GM15510 (cell line): ENCODE measurements around the gene DHRS13.

Experiments
- POLR2A ChIP-seq: IDR thresholded peaks from 3 replicates; pipeline ENCODE4 v1.6.1; 2011; ENCODE audit warnings: borderline replicate concordance; ENCODE audit not compliant: insufficient read length; ENCODE audit errors: extremely low read depth

The DHRS13 gene

DNA sequence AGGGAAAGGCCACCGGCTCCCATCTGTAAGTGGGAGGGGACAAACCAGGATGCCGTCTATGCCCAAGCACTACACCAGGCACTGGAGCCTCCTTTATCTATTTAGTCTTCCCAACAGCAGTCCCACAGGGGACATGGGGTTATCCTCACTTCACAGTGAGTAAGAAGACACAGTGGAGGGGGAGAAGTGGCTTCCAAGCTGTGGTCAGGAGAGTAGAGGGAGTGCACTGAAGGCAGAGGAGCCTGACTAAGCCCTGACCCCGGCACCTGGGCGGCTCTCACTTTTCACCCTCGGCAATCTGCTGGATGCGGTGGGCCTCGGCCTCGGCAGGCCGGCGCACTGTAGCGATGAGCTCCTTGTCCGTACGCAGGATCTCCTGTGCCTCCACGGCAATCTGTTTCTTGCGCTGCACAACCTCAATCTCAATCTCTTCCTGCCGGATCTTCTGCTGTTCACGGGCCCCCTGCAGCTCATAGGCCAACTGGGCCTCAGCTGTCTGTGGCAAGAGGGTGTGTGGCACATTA, 21.3 kb downstream of the DHRS13 start:
- no peak for TF ChIP-seq POLR2A

DNA sequence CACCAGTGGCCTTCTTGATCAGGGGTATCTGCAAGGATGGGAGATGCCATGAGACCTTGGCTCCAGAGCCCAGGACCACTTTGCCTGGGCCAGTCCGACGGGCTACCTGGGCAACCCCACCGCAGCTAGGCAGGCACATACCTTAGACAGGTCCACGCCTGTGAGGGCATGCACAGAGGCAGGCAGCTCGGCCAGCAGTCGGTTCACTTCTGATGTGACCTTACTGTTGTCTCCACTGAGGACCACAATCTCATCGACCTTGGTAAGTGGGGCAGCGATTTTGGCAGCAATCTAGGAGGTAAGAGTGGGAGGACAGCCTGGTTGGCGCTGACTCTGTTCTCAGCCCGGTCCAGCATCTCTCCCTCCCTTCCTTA, 22.3 kb downstream of the DHRS13 start:
- no peak for TF ChIP-seq POLR2A

DNA sequence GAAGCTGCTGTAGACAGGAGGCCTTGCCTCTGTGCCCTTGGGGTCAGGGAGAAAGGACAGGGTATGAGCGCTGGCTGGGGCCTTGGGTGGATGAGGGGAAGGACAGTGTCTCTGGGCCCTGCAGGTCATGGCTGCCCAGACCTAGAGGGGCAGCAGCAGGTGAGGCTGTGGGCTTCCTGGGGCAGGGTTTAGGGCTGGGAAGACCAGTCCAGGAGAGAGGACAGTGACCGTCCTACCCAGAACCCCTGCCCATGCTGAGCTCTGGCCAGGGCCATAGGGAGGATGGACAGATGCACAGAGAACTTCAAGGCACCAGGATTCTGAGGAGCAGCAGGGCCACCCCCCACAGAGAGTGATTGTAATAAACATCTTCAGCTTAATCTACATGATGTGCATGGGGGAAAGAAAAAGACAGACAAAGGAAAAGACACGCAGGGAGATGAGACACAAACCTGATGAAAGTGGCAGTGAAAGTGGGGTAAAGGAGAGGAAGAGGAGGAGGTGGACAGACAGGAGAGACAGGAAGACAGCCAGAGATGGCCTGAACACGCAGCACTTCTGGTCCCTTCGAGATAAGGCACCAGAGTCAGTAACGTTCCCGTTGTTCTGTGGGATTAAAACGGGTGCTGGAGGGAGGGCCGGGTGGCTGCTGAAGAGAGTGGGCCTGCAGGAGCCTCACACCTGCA, 22.9 kb downstream of the DHRS13 start:
- no peak for TF ChIP-seq POLR2A

DNA sequence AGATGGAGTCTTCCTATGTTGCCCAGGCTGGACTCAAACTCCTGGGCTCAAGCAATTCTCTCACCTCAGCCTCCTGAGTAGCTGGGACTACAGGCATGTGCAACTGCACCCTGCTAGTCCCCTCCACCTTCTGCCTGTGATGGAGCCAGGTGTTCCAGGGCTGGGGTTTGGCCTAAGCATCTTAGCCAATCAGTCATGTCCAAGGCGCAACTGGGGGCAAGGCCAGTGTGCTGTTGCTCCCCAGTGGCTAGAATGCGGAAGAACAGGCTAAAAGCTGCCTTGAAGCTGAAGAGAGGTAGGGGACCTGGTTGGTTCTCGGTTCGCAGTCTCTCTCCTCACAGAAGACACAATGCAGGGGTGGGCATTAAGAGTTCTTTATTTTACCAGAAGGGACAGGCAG, 23.9 kb downstream of the DHRS13 start:
- TF ChIP-seq POLR2A: no peak

DNA sequence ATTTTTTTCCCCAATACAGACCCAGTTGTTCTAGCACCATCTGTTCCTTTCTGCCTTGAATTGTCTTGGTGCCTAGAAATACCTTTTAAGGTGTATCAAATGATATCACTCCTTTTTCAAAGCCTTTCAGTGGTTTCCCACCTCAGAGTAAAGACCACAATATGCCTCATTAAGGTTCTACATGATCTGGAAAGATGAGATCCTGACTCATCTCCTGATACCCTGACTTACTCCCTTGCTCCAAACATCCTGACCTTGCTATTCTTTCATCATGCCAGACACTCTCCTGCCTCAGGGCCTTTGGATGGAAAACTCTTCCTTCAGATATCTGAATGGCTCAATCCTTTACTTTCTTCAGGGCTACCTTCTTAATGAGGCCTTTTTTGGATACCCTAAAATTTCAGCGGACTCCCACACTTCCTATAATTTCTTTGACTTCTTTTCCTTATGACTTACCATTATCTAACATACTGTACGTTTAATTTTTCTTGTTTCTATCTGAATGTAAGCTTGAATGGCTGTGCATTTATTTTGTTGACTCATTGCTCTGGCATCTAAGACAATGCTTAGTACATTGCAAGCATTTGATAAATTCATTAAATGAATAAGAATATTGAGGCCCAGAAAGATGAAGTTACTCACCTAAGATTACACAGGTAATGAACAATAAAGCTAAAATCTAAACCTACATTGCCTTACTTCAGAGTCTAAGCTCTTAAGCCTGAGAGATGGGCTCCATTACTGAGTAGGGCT, 24.5 kb downstream of the DHRS13 start:
- no peak for TF ChIP-seq POLR2A

DNA sequence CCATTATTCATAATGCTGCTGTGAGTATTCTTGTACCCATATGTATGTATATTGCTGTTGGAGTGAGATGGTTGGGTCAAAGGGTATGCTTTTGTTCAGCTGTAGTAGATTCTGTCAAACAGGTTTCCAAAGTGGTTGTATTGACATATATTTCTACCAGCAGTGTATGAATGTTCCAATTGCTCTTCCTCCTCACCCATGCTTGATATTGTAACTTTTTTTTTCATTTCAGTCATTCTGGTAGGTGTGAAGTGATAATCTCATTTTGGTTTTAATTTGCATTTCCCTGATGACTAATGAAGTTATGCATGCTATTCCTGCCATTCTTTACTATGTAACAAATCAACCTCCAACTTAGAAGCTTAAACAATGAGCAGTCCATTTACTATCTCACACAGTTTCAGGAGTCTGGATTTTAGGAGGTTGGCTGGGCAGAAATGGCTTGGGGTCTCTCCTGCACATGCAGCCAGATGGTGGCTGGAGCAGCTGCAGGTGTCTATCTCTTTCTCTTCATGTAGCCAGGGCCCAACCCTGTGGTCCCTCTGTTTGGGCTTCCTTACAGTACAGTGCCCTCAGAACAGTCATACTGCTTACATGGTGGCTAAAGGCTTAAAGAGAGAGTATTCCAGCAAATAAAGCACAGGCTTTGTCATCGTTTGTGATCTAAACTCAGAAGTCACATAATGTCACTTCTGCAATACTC, 26.9 kb downstream of the DHRS13 start:
- TF ChIP-seq POLR2A: no peak

DNA sequence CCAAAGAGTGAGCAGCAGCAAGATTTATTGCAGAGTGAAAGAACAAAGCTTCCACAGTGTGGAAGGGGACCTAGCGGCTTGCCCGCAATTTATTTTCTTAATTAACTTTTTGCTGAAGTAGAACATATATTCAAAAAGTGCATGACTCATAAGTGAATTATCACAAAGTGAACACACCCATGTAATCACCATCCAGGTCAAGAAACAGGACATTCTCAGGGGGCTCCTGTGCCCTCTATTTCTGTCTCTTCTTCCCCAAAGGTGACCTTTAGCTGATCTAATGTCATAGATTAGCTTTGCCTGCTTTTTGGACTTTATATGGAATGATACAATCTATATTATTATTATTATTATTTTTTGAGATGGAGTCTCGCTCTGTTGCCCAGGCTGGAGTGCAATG, 28.1 kb downstream of the DHRS13 start:
- no peak for TF ChIP-seq POLR2A

DNA sequence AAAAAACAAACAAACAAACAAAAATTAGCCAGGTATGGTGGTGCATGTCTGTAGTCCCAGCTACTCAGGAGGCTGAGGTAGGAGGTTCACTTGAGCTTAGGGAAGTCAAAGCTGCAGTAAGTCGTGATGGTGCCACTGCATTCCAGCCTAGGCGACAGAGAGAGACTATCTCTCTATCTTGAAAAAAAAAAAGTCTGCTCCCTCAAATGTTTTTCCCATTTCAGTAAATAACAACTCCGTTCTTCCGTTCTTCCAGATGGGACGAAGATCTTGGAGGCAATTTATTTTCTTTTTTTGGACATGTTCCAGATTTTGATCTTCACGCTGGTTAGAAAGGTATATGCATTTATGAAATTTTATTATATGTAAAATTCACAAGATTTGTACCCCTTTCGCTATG, 29.0 kb downstream of the DHRS13 start:
- no peak for TF ChIP-seq POLR2A

DNA sequence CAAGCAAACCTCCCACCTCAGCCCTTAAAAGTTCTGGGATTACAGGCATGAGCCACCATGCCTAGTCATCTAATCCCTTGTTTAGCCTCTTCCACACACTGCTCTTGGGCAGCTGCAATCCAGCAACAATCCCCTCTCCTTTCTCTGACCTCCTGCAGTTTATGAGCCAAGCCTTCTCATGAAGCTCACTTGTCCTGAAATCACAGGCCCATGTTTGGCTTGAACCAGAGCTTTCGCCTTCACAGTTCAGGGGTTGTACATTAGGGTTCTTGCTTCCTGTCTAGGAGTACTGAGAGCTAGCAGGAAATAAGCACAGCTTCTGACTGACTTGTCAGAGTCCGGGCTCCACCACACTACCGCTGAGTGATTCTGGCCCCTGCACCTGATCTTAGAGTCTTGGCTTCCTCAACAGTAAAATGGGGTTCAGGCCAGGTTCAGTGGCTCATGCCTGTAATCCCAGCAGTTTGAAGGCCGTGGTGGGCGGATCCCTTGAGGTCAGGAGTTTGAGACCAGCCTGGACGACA, 31.8 kb downstream of the DHRS13 start:
- peak; percentile 22 for TF ChIP-seq POLR2A

DNA sequence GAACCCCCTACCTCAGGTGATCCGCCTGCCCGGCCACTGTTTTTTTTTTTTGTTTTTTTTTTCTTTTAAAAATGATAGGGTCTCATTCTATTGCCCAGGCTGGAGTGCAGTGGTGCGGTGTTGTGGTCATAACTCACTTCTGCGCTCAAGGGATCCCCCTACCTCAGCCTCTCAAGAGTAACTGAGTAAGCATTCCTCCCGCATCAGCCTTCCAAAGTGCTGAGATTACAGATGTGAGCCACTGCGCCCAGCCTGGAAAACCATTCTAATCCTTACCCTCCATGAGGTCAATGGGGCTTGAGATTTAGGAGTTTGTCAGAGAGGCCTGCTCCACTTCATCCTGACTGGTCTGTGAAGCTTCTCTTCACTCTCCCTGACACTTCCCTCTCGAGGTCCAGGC, 35.6 kb downstream of the DHRS13 start:
- TF ChIP-seq POLR2A: no peak

DNA sequence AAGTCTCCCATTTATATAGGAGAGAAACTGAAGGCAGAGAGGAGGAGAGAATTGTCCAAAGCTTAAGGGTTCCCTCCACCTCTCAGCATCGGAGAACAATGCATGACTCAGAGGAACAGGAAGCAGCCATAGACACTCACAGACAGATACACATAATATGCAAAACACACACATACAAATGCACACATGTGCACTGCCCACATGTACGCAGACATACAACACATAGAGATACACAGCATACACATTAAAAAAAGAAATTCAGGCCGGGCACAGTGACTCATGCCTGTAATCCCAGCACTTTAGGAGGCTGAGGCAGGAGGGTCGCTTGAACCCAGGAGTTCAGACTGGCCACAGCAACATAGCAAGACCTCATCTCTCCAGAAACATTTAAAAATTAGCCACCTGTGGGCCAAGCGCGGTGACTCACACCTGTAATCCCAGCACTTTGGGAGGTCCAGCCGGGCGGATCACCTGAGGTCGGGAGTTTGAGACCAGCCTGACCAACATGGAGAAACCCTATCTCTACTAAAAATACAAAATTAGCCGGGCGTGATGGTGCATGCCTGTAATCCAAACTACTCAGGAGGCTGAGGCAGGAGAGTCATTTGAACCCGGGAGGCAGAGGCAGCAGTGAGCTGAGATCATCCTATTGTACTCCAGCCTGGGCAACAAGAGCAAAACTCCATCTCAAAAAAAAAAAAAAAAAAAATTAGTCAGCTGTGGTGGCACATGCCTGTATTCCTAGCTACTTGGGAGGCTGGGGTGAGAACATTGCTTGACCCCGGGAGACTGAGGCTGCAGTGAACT, 36.7 kb downstream of the DHRS13 start:
- no peak for TF ChIP-seq POLR2A

DNA sequence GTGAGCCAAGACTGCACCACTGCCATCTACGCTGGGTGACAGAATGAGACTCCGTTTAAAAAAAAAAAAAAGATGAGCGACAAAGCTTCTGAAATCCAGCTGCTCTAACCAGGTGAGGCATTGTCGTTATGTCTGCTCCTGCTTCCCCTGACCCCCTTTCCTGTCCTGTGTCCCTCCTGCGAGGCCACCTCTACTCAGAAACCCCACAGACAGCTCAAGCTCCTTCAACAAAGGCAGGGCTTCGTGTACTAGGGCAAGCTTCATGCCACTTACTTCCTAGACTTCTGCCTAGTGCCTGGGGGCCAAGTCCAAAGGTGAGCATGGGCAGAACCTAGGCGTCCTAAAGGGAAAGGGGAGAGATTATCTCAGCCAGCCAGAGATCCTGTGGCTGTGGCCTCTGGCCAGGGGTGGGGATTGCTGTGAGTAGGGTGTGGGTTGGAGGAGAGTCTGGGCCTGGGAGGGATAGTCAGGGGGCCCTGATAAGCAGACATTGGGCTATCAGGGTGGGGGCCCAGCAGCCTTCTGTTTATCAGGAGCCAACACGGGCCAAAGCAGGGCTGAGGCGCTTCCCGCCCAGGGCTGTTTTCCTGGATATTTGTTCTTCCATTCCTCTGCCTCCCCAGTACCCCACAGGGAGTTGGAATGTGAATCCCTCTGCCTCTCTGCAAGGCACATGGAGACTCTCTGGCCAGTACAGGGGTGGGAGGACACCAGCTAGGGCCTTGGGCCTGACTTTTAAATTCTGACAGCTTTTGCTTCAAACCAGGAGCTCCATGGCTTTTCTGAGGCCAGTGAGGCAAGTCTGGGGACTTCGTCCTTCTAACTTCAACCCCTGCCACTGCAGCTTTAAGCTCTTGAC, 37.7 kb downstream of the DHRS13 start:
- no peak for TF ChIP-seq POLR2A

DNA sequence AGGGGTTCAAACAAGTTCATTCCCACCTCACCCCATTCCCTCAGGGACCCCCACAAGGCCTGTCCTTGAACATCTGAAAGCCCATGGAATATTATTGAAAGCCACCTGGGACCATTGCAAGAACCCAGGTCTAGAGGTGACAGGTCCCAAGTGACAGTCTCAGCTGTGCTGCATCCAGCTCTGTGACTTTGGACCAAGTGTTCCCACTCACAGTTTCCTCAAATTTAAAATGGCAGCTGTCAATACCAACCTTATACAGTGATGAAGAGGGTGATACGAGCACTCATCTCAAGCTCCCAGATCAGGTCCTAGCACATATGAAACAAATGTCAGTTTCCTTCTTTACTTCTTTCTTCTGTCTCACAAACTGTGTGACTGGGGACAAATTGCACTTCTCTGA, 38.9 kb downstream of the DHRS13 start:
- no peak for TF ChIP-seq POLR2A

DNA sequence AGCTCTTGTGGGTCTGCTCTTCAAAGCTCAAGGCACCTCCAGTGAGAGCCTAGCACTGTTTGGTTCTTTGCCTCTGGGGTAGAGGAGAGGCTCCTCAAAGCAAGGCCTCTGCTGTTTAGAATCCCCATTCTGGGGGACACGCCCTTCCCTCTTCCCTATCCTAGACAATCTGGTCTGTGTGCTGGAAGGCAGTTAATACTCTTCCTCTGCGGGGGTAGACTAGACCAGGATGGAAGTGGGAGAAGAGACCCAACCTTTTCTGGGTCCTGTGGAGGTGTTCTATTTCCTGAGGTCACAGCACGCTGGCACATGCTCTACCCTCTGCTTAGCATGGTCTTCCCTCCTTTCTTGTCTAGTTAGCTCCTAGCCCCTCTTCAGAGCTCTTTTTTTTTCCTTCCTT, 40.3 kb downstream of the DHRS13 start:
- TF ChIP-seq POLR2A: no peak

DNA sequence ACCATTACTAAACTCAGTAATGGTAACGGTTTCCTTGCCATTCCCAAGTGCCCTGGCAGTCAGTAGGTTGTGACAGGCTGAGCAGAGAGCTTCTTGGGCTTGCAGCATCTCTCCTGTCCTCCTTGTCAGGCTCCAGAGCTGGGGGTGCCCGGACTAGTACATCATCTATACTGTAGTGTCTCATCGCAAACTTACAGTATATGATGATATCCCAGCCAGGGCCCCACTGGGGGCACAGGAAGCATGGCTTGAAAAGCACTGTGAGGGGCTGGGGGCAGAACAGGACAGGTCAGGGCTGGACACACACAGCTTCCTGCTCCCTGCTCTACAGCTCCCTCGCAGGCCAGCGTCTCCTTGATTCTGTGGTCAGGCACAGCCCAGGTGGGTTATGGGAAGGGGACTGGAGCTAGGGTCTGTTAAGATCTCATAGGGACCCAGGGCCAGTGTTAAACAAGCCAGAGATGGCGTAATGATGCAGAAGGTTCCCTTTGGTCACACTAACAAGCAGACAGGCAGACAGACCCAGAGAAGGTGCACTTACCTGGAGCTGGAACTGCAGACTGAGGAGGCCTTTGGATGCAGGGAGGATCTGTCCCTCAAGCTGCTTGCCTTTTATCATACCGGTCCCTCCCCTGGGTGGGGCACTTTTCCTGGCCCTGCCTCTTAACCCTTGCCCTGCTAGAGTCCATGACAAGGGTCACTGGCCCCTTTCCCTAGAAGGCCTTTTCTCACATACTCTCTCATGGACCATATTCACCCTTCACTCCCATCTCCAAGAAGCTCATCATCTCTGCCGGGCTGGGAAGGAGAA, 41.3 kb downstream of the DHRS13 start:
- TF ChIP-seq POLR2A: no peak
